Measurements from ENCODE around the gene TES.
"Not testable (repeated sequence)": the region's sequence is repeated elsewhere in the genome, so short reads cannot be mapped to it uniquely, and the experiment has no call there.

Gene TES

GRCh38 chr7:116242759-116243158 lies 32.4 kb downstream of the TES start:
- no peak for DNase-seq (ENCODE audit: low spot score)

- DNase-seq (ENCODE audit: low spot score): not testable (repeated sequence)
Measured at GRCh38 chr7:116244803-116245202, 34.5 kb downstream of the TES start.

GRCh38 chr7:116246357-116246756 lies 36.0 kb downstream of the TES start:
- DNase-seq (ENCODE audit: low spot score): no peak

GRCh38 chr7:116249969-116250553 lies 39.7 kb downstream of the TES start:
- no peak for DNase-seq (ENCODE audit: low spot score)

GRCh38 chr7:116251675-116252074 lies 41.3 kb downstream of the TES start:
- no peak for DNase-seq (ENCODE audit: low spot score)

GRCh38 chr7:116252249-116252648 lies 41.9 kb downstream of the TES start:
- DNase-seq (ENCODE audit: low spot score): no peak

GRCh38 chr7:116257156-116257555 lies 46.8 kb downstream of the TES start:
- no peak for DNase-seq (ENCODE audit: low spot score)

GRCh38 chr7:116258734-116259133 lies 48.4 kb downstream of the TES start:
- DNase-seq (ENCODE audit: low spot score): peak; percentile 24

GRCh38 chr7:116259156-116259870 lies 49.0 kb downstream of the TES start:
- no peak for DNase-seq (ENCODE audit: low spot score)

GRCh38 chr7:116259871-116260440 lies 49.6 kb downstream of the TES start:
- DNase-seq (ENCODE audit: low spot score): no peak

- DNase-seq (ENCODE audit: low spot score): no peak
Measured at GRCh38 chr7:116261904-116262303, 51.6 kb downstream of the TES start.

- no peak for DNase-seq (ENCODE audit: low spot score)
Measured at GRCh38 chr7:116265881-116266280, 55.5 kb downstream of the TES start.

GRCh38 chr7:116269466-116269865 lies 59.1 kb downstream of the TES start:
- no peak for DNase-seq (ENCODE audit: low spot score)

- no peak for DNase-seq (ENCODE audit: low spot score)
Measured at GRCh38 chr7:116271161-116271913, 61.0 kb downstream of the TES start.

- no peak for DNase-seq (ENCODE audit: low spot score)
Measured at GRCh38 chr7:116271963-116272886, 61.9 kb downstream of the TES start.

- no peak for DNase-seq (ENCODE audit: low spot score)
Measured at GRCh38 chr7:116273283-116273917, 63.1 kb downstream of the TES start.

- no peak for DNase-seq (ENCODE audit: low spot score)
Measured at GRCh38 chr7:116273918-116274301, 63.6 kb downstream of the TES start.

- DNase-seq (ENCODE audit: low spot score): no peak
Measured at GRCh38 chr7:116277070-116277469, 66.7 kb downstream of the TES start.

GRCh38 chr7:116279217-116279616 lies 68.9 kb downstream of the TES start:
- DNase-seq (ENCODE audit: low spot score): no peak

GRCh38 chr7:116280803-116281202 lies 70.5 kb downstream of the TES start:
- no peak for DNase-seq (ENCODE audit: low spot score)

- no peak for DNase-seq (ENCODE audit: low spot score)
Measured at GRCh38 chr7:116283595-116284204, 73.4 kb downstream of the TES start.

All from CD4-positive, alpha-beta T cell treated with Interleukin-6 at 100 ng/mL for 8 hours (primary cell).